Ramos (cell line): ENCODE results near the gene ECM2.

Experiments
- in situ Hi-C: fragments of 300-500 bp; cut with MboI; formaldehyde crosslinking; loops from one replicate; pipeline ENCODE4 v1.14.3; 2022; ENCODE audit warnings: low sequenced_read_pairs; ENCODE audit not compliant: unreplicated experiment

ECM2 gene

DNA sequence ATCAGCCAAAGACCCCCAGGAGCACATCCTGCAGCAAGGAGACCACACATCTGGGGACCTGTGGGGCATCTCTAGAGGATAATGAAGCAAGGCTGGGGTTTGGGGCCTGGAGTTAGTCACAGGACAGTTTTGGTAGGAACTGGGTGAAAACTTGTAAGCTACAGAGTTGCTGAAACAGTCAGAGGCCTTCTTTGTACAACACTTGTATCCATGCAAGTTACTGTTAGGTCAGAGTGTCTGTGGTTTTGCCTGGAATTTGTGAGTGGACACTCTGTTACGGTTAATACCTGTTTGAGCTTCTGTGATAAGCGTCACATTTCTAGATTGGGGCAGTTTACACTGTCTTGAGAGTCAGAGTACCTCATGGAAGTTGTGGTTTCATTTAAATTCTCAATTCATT lies 30.9 kb downstream of the ECM2 start:
- in situ Hi-C loops: no loop called here

DNA sequence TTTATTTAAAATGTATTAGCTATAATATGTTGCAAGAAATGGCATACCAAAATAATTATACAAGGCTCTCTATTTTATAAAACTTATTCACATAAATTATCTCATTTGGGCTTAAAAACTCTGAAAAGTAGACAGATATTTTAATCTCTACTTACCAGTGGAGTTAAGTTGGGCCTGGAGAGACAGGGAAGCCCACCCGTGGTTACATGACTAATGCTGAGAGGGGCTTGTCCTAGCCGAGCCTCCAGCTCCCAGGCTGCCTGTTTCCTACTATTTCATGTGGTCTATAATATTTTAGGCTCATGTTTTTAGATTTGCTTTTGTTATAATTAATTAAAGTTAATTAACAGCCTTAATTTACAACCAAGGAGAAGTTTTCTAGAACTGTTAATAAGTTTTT lies 32.6 kb downstream of the ECM2 start:
- in situ Hi-C loops: no loop called here

DNA sequence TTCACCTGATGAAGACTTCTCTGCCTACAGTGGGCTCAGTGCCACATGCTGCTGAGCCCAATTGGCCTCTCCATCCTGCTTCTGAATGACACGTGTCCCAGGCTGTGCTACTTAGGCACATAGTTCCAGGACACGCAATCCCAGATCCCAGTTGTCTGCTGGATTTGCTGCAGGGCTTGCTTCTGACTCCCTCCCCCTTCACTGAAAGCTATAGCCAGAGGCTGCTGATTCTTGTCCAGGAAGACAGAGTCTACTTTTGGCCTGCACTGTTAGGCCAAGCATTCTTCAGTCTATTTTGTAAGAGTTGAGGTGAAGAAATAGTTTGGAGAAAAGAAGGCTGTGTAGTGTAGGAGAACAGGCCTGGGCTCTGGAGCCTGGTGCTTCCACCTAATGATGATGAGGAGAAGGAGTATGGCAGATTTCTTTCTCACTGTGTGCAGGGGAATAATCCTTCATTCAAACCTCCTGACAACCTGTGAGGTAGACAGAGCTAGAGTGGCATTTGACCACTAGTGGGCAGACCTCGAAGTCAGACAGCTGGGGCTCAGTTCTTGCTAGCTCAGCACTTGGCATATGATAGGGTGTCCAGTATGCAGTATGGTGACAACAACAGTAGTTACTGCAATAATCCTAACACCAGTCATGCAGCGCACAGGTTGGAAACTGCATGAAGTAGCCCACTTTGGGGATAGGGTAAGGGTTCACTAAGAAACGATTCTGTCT lies 34.0 kb downstream of the ECM2 start:
- in situ Hi-C loops: no loop called here

DNA sequence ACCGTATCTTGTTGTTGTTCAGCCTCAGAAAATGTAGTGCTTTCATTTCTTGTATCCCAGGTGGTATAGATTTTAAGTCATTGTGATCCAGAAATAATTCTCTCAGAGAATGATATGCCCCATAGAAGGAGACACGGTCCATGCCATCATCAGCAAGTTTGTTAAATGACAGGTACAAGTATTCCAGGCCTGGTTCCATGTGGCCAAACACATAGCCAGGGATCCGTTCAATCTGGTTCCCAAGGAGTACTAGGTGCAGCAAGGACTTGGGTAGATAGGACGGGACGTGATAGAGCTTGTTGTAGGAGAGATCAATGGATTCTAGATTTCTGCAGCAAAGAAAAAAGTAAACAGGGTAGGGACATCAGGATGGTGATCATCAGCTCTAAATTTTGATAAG lies 35.1 kb downstream of the ECM2 start:
- in situ Hi-C loops: no loop called here

DNA sequence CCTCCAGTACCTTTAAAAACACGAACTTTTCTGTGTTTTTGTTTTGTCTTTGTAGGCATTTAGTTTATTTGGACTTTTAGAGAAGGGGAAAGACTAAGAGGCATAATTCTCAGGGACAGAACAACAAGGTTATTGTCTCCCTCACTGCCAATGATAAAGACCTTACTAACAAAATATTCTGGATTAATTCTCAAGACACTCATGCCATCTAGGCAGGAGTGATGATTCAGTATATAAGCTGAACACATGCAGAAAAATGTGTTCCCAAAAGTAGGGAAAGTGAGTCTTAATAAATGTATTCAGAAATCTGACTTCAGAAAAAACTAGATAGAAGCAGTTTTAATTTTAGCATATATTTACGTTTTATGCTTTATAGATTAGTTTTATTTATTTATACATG lies 36.1 kb downstream of the ECM2 start:
- in situ Hi-C loops: no loop called here

DNA sequence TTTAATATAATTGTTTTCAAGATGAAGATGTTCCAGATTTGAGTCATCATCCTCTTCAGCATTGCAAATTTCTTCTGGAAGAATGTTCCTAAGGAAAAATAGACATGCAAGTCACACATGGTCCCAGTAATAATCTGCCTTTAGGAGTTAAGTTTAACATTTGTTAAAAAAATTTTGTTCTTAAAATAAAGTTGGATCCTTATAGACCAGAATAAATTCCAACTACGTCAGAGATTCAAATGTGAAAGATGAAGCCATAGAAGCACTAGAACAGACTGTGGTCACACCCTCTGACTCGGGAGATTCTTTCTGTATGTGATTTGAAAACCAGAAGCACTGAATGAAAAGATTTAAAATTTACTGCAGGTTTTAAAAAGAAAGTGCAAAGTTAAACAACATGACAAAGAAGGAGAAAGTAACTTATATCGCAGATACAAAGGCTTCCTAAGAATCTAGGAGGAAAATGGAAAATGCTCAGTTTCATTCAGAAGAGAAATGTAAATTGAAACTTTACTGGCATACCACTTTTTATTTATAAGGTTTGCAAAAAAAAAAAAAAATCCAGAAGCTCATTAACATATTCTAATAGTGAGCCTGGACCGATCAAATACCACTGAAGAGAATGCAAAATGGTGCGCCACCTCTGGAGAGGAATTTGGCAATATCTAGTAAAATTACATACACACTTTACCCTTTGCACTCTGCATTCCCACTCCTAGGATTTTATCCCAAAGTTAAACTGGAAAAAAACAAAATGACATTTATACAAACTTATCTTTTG lies 39.2 kb downstream of the ECM2 start:
- in situ Hi-C loops: no loop called here

DNA sequence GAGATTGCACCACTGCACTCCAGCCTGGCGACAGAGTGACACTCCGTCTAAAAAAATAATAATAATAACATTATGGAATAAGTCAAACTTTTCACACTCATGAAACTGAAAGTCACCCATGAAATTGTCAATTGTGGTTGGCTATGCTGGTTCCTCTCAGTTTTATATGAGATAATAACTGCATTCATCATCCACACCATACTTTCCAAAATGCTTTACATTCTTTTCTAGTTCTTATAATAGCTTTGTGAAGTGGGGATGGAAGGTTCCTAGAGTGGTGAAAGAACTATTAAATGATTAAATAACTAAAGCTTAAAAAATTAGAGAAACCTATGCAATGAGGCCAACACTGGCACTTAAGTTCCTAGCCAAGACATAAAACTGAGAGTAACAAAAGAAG lies 40.9 kb downstream of the ECM2 start:
- in situ Hi-C loops: no loop called here

DNA sequence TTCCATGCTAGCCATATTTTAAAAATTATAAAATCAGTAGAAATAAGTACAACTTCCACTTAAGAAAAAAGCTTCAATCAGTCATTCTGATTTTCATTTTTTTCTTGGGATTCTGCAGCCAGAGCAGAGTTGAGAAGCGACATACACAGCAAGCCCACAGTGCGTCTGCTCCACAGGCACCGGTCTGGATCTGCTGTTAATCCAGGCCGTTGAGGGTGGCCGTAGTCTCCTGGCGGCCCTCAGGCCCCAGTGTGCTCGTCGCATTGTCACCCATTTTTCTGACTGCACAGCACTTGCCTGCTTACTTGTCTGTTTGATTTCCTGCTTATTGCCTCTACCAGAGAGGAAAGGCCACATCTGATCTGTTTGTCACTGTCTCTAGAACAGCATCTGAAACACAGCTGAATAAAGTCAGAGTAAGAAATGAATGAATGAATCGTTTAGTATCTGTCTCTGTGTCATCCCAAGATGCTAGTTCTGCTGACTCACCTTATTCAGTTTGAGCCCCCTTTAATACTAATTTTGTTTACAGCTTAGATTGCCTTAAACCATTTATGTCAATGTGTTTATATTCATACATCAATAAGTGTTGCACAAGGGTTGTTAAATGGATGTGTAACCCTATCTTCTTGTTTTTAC lies 41.9 kb downstream of the ECM2 start:
- in situ Hi-C loops: no loop called here

DNA sequence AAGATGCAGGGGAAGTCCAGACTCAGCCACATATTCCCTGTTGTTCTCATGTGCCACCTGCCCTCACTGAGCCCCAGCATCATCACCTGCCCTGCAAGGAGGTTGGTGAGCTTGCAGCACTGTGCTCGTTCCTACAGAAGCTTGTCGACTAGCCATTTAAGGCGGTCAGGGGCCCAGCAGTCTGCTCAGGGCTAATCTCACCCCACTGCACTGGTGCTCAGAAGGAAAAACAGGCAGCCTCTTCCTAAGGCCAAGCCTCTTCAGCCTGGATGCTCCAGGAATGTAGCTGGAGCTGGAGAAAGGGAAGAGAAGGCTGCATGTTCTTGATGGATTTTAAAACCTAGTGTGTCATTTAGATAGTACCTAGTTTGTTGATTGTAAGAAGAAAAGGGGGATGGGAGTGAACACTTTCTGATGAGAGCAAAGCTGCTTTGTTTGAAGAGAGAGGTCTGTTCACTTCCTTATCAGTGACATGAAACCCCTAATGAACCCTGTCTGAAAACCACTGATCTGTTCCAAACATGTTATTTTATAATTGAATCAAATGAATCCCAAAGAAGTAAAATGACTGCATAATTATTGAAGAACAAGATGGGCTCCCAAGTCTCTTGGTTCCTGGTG lies 42.9 kb downstream of the ECM2 start:
- in situ Hi-C loops: no loop called here

DNA sequence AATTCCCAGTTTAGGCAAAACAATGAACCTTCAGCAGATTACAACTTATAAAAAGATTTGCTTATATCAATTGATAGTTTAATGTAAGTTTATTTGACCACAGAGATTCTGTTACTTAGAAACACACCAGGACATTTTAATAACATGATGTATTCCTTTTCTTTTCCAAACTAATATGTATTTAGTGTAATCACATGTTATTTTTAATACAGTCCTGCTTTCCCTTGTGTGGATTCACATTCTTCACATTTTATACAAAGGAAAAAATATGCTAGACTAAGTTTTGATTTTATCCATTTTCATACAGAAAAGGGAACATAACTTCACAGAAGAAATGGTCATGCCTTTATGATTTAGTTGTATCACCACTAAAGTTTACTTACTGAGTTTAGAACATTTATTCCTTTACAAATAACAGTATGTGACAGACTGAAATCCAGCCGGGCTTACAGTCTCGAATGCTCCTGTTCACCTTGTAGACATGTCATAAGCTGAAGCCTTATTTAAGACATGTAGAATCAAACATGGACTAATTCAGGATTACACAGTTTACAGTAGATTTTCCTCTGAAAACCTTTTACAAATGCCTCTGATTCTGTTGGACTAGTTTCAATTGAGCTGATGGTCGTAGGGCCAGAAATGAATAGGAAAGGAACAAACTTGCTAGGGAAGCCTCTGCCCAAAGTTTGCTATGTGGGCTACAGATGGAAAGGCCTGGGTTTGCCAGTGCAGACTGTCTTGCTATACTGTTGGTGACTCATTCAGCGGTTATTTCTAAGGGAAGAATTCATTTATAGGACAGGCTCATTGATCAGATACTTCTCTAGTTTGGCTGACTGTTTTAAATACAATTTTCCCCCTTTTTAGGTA lies 46.9 kb downstream of the ECM2 start:
- in situ Hi-C loops: no loop called here

DNA sequence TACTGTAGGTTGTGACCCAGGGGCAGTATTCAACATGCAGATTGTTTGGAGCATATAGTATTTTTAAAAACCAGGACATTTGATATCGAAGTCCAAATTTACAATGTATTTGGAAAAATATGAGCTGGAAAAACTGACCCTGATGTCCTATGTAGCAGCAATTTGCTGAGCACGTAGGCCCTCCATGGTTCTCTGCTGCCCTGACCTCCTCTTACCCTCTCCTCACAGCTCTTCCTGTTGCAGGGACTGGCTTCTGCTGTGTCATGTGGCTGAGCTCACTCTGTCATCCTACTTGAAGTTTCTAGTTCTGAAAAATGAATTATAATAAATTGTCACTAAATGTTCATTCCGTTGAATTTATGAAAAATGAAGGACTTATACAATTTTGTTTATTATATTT lies 49.4 kb downstream of the ECM2 start:
- in situ Hi-C loops: no loop called here

DNA sequence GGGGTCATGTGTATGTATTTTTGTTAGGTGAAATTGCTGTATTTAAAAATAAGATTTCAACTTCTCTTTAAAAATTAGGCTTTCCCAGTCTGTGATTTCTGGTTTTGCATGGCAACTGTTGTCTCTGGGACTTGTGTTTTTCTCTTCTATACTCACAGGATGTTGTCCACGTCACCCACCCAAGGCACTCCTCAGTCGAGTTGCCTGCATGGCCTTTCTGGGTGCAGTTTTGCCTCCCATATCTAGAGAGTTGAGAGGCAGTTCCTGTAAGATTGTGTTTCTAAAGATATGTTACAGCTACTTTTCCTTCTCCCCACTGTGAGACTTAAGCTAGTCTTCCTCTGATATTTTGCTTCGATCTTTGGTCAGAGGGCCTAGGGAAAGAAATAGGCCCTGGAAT lies 51.2 kb downstream of the ECM2 start:
- in situ Hi-C loops: no loop called here

DNA sequence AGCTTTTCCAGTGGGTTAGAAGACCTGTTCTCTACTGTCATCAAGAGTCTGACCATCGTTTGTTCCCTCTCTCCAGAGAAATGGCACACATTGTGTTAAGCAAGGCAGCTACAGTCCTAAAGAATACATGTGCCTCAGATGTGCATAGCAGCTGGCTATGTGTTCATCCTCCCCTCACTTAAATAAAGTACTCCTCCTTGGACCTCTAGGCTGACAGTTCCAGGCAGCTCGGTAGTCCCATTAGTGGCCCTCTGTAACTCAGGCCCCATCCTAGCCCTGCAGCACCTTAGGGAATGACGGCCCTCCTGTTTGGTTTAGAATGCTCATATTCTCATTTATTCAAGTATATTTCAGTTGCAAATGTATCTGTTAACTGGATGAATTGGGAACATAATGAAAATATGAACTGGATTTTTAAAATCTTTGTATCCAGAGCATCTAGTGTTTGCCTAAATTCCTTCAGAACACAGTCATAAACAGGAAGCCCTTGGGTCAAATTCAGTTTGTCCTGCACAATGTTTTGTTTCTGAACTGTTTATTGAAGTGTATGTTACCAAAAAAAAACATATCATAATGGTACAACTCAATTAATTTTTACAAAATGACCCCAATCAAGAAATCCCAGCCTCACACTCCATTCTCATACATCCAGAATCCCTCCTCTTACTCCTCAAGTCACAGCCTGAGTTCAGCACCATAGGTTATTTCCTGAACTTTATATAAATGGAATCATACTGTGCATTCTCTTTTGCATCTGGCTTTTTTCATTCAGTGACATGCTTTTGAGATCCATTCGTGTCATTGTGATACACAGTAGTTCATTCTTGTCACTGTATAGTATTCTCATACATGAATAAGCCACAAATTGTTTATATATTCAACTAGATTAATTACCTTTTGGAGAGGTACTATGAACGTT lies 51.9 kb downstream of the ECM2 start:
- in situ Hi-C loops: no loop called here

DNA sequence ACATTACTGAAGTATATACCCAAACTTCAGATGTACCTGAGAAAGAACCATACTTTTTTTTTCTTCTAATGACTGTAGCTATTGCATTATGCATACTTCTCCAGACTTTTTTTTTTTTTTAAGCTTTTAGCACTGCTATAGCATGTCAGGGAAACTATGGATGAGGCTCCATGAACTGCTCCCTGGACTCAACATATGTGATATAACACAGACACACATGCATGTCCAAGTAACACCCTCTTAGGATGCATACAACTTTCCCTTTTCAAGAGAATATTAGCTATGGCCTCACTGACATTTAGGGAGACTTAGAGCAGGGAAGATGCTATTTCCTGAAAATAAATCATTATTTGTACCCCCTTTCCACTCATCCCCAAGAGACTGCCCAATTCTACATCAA lies 53.0 kb downstream of the ECM2 start:
- in situ Hi-C loops: no loop called here

DNA sequence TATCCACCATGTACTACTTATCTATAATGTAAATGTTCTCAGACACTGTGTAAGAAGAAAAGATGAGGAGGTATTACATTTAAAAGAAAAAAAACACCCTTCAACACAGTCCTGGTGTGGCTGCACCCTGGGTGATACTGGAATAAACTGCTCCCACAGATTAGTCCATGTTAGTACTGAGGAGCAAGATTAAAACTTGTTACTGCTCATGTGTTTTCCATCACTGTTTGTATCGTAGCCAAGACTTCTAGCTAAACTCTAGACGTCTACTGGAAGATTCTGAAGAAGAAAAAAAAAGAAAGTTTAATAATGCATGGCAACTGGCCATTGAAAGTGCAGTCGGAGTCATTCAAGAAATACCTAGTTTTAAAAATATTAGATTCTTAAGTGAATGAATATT lies 53.5 kb downstream of the ECM2 start, which contains the start of gene ASPN:
ASPN (minus strand) TSS at position 178 of the 400 bp plus-strand sequence.
- in situ Hi-C loops: no loop called here

DNA sequence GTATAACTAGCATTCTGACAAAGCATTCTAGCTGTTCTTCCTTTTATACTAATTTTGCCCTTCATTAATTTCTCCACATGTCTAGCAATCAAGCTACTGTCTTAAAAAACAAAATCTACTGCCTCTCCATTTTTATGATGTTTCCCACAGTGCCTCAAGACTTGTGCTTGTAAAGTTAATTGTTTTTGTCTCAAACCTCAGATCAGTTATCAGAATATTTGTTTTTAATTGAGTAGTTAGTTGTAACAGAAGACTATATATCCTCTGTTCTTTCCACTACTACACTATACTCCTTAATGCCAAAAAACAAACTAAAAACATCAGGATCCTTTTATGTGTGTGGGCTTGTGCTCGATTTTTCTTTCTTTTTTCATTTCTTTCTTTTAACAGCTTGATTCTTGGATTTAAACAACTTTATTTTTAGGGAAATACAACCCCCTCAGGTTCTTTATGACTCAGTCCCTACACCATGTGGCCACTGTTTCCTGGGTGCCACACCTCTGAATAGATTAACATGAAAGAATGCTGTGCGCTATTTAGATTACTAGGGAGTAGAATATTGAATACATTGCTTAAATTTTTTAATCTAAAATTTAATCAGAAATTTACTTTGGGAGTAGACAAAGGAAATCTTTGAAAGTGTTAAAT lies 54.7 kb downstream of the ECM2 start:
- in situ Hi-C loops: no loop called here

DNA sequence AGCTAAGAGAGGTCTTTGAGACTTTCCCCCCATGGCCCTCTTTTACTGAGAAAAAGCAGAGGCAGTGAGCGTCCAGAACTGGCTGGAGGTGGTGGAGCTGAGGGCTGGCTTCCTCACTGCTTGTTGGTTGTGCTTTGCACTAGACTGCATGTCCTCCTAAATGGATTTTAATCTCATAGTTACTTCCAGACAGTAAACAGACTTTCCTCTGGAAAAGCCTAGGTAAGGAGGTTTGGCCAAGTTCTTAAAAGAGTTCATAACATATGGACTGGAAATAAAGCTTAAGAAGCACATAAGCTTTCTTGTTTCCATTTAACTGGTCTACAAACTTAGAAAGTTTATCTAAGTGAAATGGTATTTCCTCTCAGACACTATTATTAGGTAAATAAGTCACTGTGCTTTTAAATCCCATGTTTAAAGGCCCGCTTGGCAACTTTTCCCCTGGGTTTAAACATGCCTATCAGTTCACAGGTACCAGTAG lies 55.5 kb downstream of the ECM2 start:
- in situ Hi-C loops: no loop called here

DNA sequence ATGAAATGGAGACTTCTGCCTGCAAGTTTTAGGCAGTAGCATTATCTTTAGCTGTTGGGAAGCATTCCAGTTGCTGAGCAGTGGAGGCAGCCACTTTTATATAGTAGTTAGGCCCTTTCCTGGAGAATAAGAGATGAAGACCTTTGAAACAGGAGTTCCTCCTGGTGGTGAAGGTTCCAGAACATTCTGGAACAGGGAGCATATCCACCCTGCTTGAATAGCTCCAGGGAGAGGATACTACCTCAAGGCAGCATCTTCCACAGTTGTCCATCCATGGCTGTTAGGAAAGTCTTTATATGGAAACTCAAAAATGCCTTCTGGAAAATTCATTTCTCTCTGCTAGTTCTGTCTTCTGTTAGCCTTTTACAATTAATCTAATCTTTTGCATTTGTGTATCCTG lies 56.4 kb downstream of the ECM2 start:
- in situ Hi-C loops: no loop called here
